HG03159 (cell line): Measurements from ENCODE around the gene MFRP.

Source experiments
- ATAC-seq: cut with Tn5 transposase; IDR thresholded peaks from one replicate; pipeline ENCODE4 v1.9.1; 2021; ENCODE audit warnings: mild to moderate bottlenecking, moderate library complexity; ENCODE audit not compliant: unreplicated experiment

MFRP gene

DNA sequence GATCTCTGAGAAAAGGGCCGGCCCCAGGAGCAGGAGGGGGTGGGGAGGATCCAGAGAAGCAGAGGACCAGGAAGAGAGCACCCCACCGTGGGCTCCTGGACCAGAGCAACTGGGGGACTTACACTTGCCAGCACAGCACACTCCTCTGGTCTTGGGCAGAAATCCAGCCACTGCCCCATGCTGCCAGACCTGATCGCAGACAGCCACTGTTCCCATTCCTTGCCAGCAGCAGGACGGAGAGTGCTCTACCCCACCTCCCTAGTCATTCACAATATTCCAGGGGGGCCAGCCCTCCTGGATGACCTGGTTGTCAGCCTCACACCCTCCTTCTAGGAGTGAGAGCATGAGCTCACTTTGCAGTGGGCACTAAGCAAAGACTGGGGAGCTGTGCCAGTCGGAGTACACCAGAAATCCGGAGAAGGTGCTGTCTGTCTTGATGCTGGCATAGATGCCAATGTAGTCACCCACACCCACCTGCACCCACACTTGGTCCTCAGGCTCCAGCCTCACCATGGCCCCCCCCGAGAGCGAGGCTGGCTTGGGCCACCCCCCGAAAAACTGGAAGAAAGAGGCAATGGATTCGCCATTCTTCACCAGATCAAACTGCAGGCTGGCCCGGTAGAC, 7.4 kb downstream of the MFRP start:
- ATAC-seq = no peak

DNA sequence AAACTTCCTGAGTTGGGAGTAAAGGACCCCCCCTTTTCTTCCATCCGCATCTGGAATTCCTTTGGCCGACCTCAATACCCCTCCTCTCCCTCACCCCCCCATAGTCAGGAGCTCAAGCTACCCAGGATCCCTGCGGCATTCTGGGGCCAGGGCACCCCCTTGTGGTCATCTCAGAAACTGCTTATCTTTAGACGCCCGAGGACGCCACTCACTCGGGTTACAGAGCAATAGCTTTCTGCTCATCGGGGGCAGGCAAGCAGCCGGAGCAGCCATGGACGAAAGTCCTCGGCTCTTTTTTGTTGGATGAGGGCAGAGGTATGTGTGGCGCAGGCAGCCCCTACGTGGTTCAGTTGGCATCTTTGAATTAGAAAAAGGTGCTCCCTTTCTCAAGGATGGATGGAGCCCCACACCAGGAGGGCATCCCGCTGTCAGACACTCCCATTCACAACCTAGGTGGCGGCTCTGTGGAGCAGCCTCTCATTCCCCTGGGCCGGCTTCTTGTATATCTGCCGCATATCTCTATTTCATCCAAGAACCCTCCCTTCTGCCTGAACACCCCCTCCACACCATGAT, 8.1 kb downstream of the MFRP start:
- no peak for ATAC-seq

- ATAC-seq = no peak
These were observed 8.8 kb downstream of the MFRP start for GRCh38 chr11:119337581-119338317.

DNA sequence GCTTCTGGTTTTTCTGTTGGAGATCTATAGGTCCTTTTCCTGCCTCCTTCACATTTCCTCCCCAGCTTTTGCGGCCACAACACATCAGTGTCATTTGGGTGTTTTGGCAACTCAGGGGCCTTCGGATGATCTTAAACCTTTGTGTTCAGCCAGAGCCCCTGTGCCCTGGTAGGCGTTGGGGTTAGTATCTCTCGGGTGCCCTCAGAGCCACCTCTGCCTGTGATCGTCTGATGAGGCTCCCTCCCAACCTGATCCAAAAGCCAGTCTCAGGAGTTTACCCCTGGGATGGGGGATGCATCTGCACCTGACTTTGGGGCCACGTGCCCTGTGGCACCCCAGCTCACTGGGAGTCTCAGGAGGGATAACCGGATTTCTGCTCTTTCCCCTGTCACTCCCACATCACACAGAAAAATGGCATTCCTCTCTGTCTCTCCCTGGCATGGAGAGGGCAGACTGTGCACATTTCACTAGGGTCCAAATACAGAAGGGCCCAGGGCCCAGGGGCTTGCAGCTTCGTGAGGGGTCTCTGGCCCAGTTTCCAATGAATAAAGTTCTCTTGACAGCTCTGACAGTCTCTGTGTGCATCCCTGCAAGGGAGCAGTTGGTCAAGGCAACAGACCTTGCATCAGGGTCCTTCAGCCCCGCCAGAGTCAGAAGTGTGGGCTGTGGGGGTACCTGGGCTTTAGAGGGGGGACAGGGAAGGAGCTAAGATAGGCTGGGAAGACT, 9.6 kb downstream of the MFRP start:
- no peak for ATAC-seq

GRCh38 chr11:119335655-119336543, 10.6 kb downstream of the MFRP start:
- no peak for ATAC-seq

DNA sequence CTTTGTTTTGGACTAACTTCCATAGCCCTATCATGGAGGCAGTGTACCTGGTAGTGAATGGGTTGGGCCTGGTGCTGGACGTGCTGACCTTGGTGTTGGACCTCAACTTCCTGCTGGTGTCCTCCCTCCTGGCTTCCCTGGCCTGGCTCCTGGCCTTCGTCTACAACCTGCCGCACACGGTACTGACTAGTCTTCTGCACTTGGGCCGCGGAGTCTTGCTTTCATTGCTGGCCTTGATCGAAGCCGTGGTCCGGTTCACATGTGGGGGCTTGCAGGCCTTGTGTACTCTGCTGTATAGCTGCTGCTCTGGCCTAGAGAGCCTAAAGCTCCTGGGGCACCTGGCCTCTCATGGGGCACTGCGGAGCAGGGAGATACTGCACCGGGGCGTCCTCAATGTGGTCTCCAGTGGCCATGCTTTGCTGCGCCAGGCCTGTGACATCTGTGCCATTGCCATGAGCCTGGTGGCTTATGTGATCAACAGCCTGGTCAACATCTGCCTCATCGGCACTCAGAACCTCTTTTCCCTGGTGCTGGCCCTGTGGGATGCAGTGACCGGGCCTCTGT, 11.3 kb downstream of the MFRP start:
- ATAC-seq = no peak

DNA sequence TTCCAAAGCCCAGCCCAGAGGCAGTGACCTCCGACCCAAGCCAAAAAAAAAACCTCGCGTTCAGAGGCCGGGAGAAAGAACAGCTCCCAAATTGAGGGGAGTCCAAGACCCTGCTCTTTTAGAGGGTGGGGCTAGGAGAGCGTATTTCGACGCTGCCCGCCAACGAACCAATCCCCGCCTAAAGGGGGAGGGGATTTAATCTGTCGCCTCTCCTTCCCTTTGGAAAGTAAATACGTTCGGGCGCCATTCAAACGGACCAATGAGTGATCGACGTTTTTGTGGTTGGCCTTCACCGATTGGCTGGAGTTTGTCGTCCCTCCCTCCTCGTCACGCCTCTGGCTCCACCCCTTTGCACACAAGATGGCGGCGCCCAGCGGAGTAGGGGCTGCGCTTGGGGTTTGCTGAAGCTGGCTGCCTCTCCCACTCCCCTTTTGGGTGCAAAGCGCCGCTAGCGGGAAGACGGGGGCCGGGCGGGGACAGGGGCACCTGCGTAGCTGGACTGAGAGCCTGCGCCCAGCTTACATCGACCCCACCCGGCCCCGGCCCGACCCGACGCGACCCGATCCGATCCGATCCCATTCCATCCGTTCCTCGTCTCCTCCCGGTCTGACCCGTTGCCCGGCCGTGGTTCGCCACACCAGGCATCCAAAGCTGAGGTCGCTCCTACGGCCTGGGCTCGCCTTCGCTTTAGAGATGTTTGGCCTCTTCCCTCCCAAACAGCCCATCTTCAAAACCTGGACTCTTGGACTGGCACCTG, 12.2 kb downstream of the MFRP start, which contains the start of gene RNF26:
Gene RNF26, plus strand, starts transcription at position 354 of the 757 bp plus-strand sequence. CDS start 596 bp downstream, outside the sequence.
- peak; percentile 92 for ATAC-seq

GRCh38 chr11:119332111-119332765, 14.3 kb downstream of the MFRP start:
- ATAC-seq = no peak

DNA sequence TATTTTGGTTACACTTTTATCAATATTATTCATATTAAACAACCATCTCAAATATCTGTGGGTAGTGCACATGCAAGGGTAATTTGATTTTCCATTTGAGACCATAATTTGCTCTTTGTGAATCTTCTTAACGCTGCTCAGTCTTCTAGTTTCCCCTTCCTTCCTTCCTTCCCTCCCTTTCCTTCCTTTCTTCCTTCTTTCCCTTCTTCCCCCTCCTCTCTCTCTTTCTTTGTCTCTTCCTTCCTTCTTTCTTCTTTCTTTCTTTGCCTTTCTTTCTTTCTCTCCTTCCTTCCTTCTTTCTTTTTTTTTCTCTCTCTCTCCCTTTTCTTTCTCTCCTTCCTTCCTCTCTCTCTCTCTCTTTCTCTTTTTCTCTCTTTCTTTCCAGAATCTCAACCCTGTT, 16.3 kb downstream of the MFRP start:
- no peak for ATAC-seq

GRCh38 chr11:119329320-119329719, 17.2 kb downstream of the MFRP start:
- no peak for ATAC-seq

- ATAC-seq = no peak
These were observed 22.3 kb downstream of the MFRP start for GRCh38 chr11:119324189-119324588.

DNA sequence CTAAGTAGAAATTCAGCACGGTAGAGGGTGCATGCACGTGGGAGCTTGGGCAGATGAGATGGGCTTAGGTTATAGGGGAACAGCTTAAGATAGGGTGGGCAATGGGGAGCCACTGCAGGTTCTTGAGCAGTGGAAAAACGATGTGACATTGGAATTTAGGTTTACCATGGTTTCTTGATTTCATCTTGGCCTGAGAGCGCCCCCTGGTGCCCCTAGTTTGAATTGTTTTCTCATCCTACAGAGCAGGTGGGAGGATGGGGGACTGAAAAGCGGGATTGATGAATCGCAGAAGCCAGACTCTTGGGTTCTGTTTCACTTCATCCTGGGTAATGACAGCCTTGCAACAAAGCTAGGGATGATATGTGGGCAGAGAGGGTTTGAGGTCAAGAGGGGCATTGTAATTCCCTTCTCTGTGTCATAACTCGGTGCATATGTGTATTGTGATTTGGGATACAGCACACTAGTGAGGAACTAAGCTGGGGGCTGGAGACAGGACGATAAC, 22.9 kb downstream of the MFRP start:
- ATAC-seq = no peak

DNA sequence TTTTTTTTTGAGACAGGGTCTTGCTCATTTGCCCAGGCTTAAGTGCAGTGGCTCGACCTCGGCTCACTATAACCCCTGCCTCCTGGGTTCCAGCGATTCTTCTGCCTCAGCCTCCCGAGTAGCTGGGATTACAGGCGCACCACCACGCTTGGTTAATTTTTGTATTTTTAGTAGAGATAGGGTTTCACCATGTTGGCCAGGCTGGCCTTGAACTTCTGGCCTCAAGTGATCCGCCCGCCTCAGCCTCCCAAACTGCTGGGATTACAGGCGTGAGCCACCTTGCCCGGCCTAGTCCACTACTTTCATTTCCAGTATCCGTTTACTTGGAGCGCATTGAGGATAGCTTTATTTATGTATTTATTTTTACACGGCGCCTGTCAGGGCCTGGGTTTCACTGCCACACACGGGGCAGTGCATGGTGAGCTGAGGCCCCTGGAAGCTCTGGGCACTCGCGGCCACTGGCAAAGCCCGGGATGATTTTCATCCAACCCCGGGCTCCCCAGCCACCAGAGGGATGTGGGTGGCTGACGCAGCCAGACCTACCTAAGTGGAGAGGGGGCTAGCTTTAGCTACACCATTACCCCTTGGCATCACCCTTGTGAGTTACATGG, 23.5 kb downstream of the MFRP start:
- no peak for ATAC-seq

DNA sequence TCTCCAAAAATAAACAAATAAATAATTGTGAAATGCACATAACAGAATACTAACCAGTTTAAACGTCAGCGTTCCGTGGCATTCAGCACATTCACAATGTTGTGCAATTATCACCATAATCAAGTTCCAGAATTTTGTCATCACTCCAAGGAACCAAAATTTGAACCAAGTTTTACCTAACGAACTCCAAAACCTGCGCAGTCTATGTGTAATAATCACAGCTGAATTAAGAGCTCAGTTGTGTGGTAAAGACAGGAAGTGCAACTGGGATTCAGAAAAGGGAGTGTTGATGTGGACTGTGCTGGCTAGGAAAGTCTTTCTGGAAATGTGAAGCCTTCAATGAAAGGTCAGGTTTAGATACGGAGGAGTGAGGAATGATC, 24.2 kb downstream of the MFRP start:
- ATAC-seq = no peak

GRCh38 chr11:119320776-119321524, 25.6 kb downstream of the MFRP start:
- ATAC-seq = peak; percentile 49

GRCh38 chr11:119320240-119320775, 26.2 kb downstream of the MFRP start:
- ATAC-seq = no peak

DNA sequence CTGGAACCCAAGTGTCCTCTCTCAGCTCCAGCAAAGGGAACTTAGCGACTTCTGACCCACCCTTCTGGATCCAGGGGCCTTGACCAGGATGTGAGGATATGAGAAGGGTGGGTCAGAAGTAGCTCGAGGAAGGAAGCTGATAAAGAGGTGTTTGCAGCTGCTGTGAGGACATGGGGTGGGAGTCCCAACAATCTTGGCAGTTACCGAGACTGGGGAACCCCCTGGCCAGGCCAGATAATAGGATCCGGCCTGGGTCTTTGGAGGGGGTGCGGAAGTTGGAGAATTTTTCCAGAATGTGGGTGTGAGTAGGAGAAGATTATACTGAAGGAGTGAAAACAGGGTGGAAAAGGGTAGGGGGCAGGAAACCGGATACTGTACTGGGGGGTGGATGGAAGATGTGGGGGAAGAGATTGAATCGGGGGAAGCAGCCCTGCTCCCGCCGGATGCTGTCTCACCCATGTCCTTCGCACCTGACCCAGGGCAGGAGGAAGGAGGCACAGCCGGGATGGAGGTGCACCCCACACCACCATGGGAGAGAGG, 26.7 kb downstream of the MFRP start:
- ATAC-seq = no peak
